ENCODE data around the gene CYP19A1. TPM values are rescaled to one million over a fixed set of nuclear protein-coding genes. Genes with fewer than 3 reads are reported as not detected.

Gene CYP19A1
- total and polyA plus RNA-seq, 2 of the 8 experiments (the other 6 are each of a cell fraction or from before 2014, with no cell fraction given): not detected

DNA sequence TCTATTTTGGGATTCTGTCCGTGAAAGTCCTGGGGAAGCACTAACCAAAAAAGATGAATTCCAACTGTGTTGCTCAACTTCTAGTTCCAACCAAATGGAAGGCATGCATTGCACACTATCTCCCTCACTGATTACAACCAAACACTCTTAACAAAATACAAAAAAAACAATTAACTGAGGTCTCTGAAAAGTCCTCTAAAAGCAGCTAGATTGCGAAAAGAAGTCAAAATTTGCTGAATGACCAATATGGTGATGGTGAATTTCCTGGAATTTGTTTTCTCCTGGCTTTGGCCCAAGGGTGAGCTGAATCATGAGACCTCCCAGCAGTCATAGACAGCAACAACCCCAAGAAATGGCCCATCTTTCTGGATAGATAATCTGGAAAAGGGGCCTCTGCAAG is 28.3 kb downstream of the CYP19A1 start:
- Histone ChIP-seq H3K79me2 (ENCODE audit: control insufficient read depth in 1 of 2, insufficient read depth in 2 of 2, low read length in 2 of 2) (no peaks in the 10 kb centered on the region), H2BK15ac (ENCODE audit: low read length) (no peak overlapping the region), H3K14ac (ENCODE audit: insufficient read length) (no peak overlapping the region), H3K4ac (replicated peaks; ENCODE audit: insufficient read length, low read depth, low read length) (no peak overlapping the region), H2BK12ac (ENCODE audit: low read depth, low read length) (no peak overlapping the region), H2AFZ (ENCODE audit: low read length) (no peak overlapping the region), H3K56ac (replicated peaks; ENCODE audit: insufficient read length, low read depth, low read length) (no peak overlapping the region), H2BK5ac (ENCODE audit: low read depth, low read length) (no peak overlapping the region), H3K9ac (replicated peaks in 1 of 4; ENCODE audit: extremely low read depth in 1 of 4, low read depth in 3 of 4, low read length in 3 of 4) (no peak overlapping the region), H3K18ac (ENCODE audit: extremely low read depth, low read length) (no peak overlapping the region), H3K79me1 (ENCODE audit: low read depth, low read length) (no peaks in the 10 kb centered on the region), H3K27ac (ENCODE audit: low read depth, low read length) (no peak overlapping the region), H2AK5ac (ENCODE audit: low read depth, low read length) (no peak overlapping the region), H4K91ac (replicated peaks; ENCODE audit: insufficient read length, low read length) (no peak overlapping the region), H3K23me2 (ENCODE audit: low read depth, low read length) (no peaks in the 10 kb centered on the region), H2BK20ac (ENCODE audit: low read length) (no peak overlapping the region), H4K20me1 (replicated peaks in 1 of 2; ENCODE audit: control insufficient read depth in 1 of 2, insufficient read depth in 2 of 2, low read length in 2 of 2) (no peaks in the 10 kb centered on the region), H3K4me1 (replicated peaks in 1 of 4; ENCODE audit: control insufficient read depth in 3 of 4, insufficient read depth in 4 of 4, low read length in 3 of 4) (no peaks in the 10 kb centered on the region), H3K27me3 (replicated peaks in 1 of 4; ENCODE audit: control insufficient read depth in 3 of 4, extremely low read depth in 1 of 4, insufficient read depth in 3 of 4, low read length in 3 of 4) (peaks cover 0 to 3% (median under 1%) of the 10 kb centered on the region in 4 experiments; a peak in 1 of 7 replicates), H3K4me3 (ENCODE audit: extremely low read depth in 1 of 4, insufficient read depth in 2 of 4, low read depth in 3 of 4, low read length in 4 of 4) (no peak overlapping the region), H3K36me3 (ENCODE audit: control insufficient read depth in 2 of 4, insufficient read depth in 4 of 4, low read length in 3 of 4) (no peaks in the 10 kb centered on the region; a peak in 2 of 8 replicates), H4K5ac (ENCODE audit: insufficient read length, low read depth, low read length) (no peak overlapping the region), H3K23ac (ENCODE audit: insufficient read length) (no peak overlapping the region), H4K8ac (ENCODE audit: extremely low read depth, insufficient read depth, low read length) (no peak overlapping the region), H2BK120ac (replicated peaks; ENCODE audit: low read depth, low read length) (no peak overlapping the region), H3K9me3 (ENCODE audit: insufficient read depth in 2 of 2, low read depth in 1 of 2, low read length in 1 of 2) (no peaks in the 10 kb centered on the region), H3K4me2 (ENCODE audit: insufficient read depth in 1 of 2, low read depth in 2 of 2, low read length in 2 of 2) (no peak overlapping the region)
- CTCF ChIA-PET (ENCODE audit: partially characterized antibody): interaction anchor here (1.0 to 4.3 kb wide), 4 partner anchors 28 to 147 kb away, joined by 3 to 20 read pairs (median 3); no protein-coding TSS in a partner anchor
- TF ChIP-seq SUZ12 (IDR thresholded peaks at IDR 0.05; ENCODE audit: low read length) (no peak), MAFK (IDR thresholded peaks at IDR 0.05; ENCODE audit: low read depth, low read length) (no peak), RAD21 (IDR thresholded peaks at IDR 0.05 in 1 of 2, conservative IDR thresholded peaks at IDR 0.05 in 1 of 2; ENCODE audit: low read depth in 2 of 2, low read length in 2 of 2) (no peak), NRF1 (IDR thresholded peaks at IDR 0.05; ENCODE audit: low read depth, low read length) (no peak), CBX8 (IDR thresholded peaks at IDR 0.05; ENCODE audit: borderline replicate concordance, low read depth, low read length) (no peak)
- TF ChIP-seq, protein P1, sequence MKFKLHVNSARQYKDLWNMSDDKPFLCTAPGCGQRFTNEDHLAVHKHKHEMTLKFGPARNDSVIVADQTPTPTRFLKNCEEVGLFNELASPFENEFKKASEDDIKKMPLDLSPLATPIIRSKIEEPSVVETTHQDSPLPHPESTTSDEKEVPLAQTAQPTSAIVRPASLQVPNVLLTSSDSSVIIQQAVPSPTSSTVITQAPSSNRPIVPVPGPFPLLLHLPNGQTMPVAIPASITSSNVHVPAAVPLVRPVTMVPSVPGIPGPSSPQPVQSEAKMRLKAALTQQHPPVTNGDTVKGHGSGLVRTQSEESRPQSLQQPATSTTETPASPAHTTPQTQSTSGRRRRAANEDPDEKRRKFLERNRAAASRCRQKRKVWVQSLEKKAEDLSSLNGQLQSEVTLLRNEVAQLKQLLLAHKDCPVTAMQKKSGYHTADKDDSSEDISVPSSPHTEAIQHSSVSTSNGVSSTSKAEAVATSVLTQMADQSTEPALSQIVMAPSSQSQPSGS (IDR thresholded peaks at IDR 0.05; ENCODE audit: low read length): no peak
- POLR2A ChIA-PET (ENCODE audit: partially characterized antibody): interaction anchor here (1.1 kb wide), 1 partner anchor 32 kb away, joined by 3 read pairs; no protein-coding TSS in a partner anchor
- WGBS, 2 experiments (ENCODE audit: extremely low coverage in 1 of 2, insufficient coverage in 1 of 2, insufficient read length in 1 of 2, insufficient replicate concordance in 2 of 2, low coverage in 1 of 2, low lambda C conversion rate in 2 of 2, missing lambda C conversion rate in 1 of 2): 90% methylated on average over 2 of the region's 2 CpGs; no CpG with 5 or more reads in 1 of the 2 experiments
- FAIRE-seq (no peak), DNase-seq (ENCODE audit: low read depth in 1 of 2, low spot score in 2 of 2) (no peak)
